GM19099 (cell line): ENCODE measurements around the gene COA5.
A peak's percentile ranks its signal among the peaks of the same experiment; 100 is the strongest.

ENCODE experiments used
- POLR2A ChIP-seq: IDR thresholded peaks from 3 replicates; pipeline ENCODE4 v1.6.1; 2011; ENCODE audit warnings: low read depth; ENCODE audit not compliant: insufficient read length; ENCODE audit errors: extremely low read depth

COA5 gene

GRCh38 chr2:98608116-98608961 lies at the start of gene COA5, which contains the start of gene UNC50:
Gene COA5 (minus strand): TSS chr2:98608512. CDS start chr2:98608405, 107 bp downstream.
Gene UNC50 (plus strand): TSS chr2:98608589. CDS start chr2:98609760, 1,171 bp downstream.
- peak; percentile 93 for TF ChIP-seq POLR2A

DNA sequence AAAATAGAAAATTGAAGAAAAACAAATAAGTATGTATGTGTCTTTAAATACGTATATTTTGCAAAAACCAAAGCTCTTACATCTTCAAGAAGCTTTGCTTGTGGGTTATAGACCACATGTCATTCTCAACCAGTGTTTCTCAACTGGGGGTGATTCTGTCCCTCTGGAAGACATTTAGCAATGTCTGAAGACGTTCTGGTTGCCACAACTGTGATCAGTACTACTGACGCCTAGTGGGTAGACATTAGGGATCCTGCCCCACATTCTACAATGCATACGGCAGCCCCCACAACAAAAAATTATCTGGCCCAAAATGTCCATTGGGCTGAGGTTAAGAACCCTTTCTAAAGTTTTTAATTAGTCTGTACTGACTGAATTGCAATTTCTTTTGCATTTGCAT lies 48.5 kb upstream of the COA5 start:
- no peak for TF ChIP-seq POLR2A

DNA sequence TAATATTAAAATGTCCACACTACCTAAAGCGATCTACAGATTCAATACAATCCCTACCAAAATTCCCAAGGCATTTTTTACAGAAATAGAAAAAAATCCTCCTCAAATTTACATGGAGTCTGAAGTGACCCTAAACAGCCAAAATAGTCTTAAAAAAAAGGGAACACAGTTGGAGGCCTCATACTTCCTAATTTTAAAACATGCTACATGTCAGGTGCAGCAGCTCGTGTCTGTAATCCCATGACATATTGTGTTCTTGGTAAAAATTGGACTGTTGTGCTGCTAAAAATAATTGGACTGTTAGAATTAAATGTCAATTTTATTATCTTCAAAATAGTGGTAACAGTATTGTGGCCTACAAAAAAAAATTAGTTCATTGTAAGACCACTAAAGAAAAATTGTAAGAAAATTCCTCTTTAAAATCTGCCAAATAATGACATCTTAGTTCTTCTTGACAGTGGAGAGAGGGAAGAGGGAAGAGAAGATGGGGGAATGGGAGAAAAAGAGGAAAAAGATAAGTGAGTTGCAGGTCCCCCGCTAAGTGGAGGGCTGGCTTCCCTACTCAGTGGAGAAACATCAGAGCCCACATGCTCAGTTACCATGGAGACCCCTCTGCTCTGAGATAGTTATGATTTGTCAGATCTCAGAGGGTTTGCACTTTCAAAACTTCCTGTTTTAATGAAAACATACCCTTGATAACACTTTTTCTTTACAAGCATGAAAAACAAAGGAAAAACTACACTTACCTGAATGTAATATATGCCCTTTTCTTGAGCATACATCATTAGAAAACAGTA lies 46.6 kb upstream of the COA5 start:
- no peak for TF ChIP-seq POLR2A

DNA sequence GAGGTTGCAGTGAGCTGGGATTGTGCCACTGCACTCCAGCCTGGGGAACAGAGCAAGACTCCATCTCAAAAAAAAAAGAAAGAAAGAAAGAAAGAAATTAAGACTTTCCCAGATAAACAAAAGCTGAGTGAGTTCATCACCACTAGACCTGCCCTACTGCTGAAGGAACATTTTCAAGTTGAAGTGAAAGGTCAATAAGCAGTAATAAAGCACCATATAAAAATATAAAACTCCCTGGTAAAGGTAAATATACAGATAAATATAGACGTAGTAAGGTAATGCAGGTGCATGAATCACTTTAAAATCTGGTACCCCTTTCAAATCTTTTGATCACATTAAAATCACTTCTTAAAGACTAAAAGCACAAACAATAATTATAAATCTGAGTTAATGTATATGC lies 42.7 kb upstream of the COA5 start:
- TF ChIP-seq POLR2A, result no peak

- TF ChIP-seq POLR2A, result no peak
Measured at GRCh38 chr2:98649992-98650375, 41.7 kb upstream of the COA5 start.

DNA sequence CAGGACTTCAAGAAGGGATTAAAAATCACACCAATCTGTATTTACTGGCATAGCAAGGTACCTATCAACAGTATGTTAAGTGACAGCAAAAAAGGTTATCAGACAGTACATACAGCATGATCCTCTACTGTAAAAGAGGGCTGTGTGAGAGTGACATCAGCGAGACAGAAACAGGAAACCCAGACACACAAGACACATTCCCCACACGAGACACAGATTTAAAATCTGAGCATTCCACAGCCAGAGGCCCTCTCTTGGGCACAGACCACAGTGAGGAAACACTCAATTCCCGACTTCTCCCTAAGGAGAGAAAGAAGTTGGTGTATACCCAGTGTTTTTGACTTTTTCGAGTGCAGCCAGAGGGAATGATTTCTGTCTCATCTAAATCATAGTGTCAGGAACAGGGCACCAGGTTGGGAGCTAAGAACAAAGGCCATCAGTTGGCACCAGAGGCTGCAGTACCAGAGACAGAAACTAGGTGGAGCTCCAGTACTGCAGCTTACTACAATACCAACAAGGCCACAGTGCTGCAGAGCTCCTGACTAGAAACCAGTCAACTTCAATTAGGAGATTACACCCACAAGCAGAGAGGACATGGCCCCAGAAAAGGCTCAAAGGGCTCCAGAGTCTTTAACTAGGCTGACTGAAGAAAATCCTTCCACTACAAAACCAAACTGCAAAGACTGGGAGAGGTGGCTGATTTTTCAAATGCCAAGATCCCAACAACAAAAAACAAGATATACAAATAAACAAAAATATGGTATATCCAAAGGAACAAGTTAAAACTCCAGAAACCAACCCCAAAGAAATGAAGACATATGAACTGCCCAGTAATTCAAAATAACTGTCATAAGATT lies 41.1 kb upstream of the COA5 start:
- TF ChIP-seq POLR2A, result no peak

DNA sequence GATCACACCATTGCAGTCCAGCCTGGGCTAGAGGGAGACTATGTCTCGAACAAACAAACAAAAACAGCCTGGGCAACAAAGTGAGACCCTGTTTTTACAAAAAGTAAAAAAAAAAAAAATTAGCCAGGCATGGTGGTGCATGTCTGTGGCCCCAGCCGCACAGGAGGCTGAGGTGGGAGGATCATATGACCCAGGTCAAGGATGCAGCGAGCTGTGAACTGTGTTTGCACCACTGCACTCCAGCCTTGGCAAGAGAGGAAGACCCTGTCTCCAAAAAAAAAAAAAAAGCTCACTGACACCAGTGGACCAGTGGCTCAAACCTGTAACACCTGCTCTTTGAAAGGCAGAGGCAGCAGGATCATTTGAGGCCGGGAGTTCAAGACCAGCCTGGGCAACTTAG lies 40.1 kb upstream of the COA5 start:
- no peak for TF ChIP-seq POLR2A

DNA sequence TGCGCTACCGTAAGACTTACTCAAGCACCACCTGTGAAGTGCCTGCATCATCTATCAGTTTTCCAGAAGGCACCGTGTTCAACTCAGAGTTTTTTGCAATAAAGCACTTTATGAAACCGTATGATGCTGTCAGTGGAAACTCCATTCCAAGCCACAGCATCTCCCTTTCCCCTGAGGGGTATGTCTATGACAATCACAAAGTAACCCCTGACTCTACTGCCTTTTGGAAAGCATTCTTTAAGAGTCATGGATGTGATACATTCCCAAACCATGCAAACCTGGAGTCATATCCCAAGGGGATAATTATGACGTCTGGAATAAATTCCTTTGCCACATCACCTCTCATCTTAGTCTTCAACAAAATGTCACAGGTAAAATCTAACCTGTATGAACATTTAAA lies 39.3 kb upstream of the COA5 start:
- TF ChIP-seq POLR2A, result no peak

DNA sequence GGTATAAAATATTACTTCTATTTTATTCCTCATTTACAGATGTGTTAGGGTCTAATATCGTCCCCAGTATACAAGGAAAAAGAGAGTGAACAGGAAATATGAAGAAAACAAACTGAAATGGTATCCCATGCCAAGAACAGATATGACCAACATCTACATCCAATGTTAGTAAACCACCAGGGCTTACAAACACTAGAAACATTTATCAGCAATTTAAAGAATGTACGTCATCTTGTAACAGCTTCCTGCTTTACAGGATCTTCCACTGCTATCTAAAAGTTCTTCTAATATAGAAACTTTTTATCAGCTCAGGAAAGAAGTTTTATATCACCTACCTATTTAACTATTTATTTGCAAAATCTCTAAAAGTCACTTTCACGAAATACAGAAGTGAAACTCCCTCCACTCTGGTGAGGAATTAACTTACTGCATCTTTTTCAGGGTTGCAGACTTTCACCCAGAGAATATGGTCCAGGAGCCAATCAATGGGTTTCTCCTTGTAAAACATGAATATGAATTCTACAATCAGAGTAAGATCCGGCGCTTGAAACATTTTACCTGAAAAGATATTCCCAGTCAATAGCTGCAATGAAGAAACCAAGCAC lies 35.3 kb upstream of the COA5 start:
- TF ChIP-seq POLR2A, result no peak

GRCh38 chr2:98637401-98638147 lies 29.3 kb upstream of the COA5 start:
- TF ChIP-seq POLR2A, result no peak

GRCh38 chr2:98634406-98635092 lies 26.2 kb upstream of the COA5 start:
- no peak for TF ChIP-seq POLR2A

DNA sequence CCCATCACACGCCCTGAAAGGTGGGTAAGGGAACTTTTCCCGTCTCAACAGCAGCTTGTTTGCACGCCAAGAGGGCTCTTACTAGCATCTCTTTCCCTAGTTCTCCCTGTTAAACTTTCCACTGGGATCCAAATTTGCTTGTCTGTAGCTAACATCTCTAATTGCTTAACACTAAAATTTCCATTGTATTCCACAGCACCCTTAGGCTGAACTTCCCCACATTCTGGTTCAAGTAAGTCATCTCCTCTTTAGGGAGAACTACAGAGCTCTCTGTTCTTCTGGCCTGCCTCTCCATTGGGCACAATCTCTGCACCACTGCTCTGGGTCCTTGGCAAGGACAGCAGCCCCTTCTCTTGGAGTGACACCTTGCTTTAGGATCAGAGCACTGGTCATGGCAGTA lies 24.0 kb upstream of the COA5 start:
- no peak for TF ChIP-seq POLR2A

DNA sequence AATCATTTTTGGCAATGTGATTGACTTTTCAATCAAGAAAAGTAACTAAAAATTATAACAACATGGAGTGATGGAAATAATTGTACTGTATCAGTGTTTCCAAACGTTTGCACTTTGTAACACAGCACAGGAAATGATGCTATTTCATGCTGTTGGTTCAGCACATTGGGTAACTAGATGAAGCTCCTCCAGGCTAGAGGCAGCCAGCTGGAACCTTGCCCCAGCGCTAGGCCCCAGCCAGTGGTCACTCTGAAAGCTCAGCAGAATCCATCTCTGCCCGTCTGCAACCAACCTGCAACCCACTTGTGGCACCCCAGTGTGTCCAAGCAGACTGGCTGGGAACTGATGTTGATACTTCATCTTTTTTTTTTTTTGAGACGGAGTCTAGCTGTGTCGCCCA lies 15.3 kb upstream of the COA5 start:
- TF ChIP-seq POLR2A, result no peak
